HepG2 (cell line): ENCODE measurements around the gene NDRG3. TPM values are rescaled to one million over a fixed set of nuclear protein-coding genes. Genes with fewer than 3 reads are reported as not detected.

Experiments
- ARID2 ChIP-seq: sonication (generic); formaldehyde crosslinking; IDR thresholded peaks from 2 replicates; pipeline ENCODE4 v1.8.1; 2022; ENCODE audit warnings: mild to moderate bottlenecking, missing genetic modification reagents, borderline replicate concordance
- DPF2 ChIP-seq: sonication (generic); formaldehyde crosslinking; IDR thresholded peaks from 2 replicates; pipeline ENCODE4 v1.4.0; 2020; ENCODE audit warnings: mild to moderate bottlenecking, low read depth, missing genetic modification reagents, borderline replicate concordance
- DRAP1 ChIP-seq: IDR thresholded peaks from 2 replicates; pipeline ENCODE4 v1.6.1; 2016; ENCODE audit warnings: missing genetic modification reagents, missing compliant biosample characterization
- EED ChIP-seq: sonication (generic); formaldehyde crosslinking; IDR thresholded peaks from 2 replicates; pipeline ENCODE4 v1.5.0; 2020; ENCODE audit warnings: mild to moderate bottlenecking, missing genetic modification reagents
- IRX3 ChIP-seq: sonication (generic); formaldehyde crosslinking; IDR thresholded peaks from 2 replicates; pipeline ENCODE4 v1.8.1; 2023; ENCODE audit warnings: mild to moderate bottlenecking, low read depth, missing genetic modification reagents, borderline replicate concordance
- MXD1 ChIP-seq: sonication (generic); formaldehyde crosslinking; IDR thresholded peaks from 2 replicates; pipeline ENCODE4 v1.4.0; 2020; ENCODE audit warnings: mild to moderate bottlenecking, missing genetic modification reagents
- PATZ1 ChIP-seq: sonication (generic); formaldehyde crosslinking; IDR thresholded peaks from 2 replicates; pipeline ENCODE4 v1.4.0; 2020; ENCODE audit warnings: missing genetic modification reagents
- PHF8 ChIP-seq: sonication (generic); formaldehyde crosslinking; IDR thresholded peaks from 2 replicates; pipeline ENCODE4 v1.5.0; 2020; ENCODE audit warnings: missing genetic modification reagents
- SETDB1 ChIP-seq: sonication (generic); formaldehyde crosslinking; IDR thresholded peaks from 2 replicates; pipeline ENCODE4 v1.5.1; 2020; ENCODE audit warnings: missing genetic modification reagents, mild to moderate bottlenecking, borderline replicate concordance
- SMARCC2 ChIP-seq: fragments of 450-650 bp; IDR thresholded peaks from 2 replicates; pipeline ENCODE4 v1.6.1; 2017; ENCODE audit warnings: antibody characterized with exemption, mild to moderate bottlenecking
- SP140L ChIP-seq: sonication (generic); formaldehyde crosslinking; IDR thresholded peaks from 2 replicates; pipeline ENCODE4 v1.4.0; 2020; ENCODE audit warnings: missing genetic modification reagents, borderline replicate concordance
- TEAD3 ChIP-seq: optimal IDR thresholded peaks from 2 replicates; pipeline ENCODE3; 2016; ENCODE audit warnings: borderline replicate concordance
- U2AF1 ChIP-seq: fragments of 200-400 bp; formaldehyde crosslinking; optimal IDR thresholded peaks from 2 replicates; pipeline ENCODE3; 2017; ENCODE audit warnings: mild to moderate bottlenecking, low read depth, low read length
- ZFP82 ChIP-seq: sonication (generic); formaldehyde crosslinking; IDR thresholded peaks from 2 replicates; pipeline ENCODE4 v1.5.1; 2020; ENCODE audit warnings: mild to moderate bottlenecking, missing genetic modification reagents, borderline replicate concordance
- ZNF607 ChIP-seq: sonication (generic); formaldehyde crosslinking; IDR thresholded peaks from 2 replicates; pipeline ENCODE4 v1.5.1; 2020; ENCODE audit warnings: missing genetic modification reagents, mild to moderate bottlenecking, borderline replicate concordance
- ZNF720 ChIP-seq: sonication (generic); formaldehyde crosslinking; IDR thresholded peaks from 2 replicates; pipeline ENCODE4 v1.4.0; 2020; ENCODE audit warnings: missing genetic modification reagents
- ZNF772 ChIP-seq: sonication (generic); formaldehyde crosslinking; IDR thresholded peaks from 2 replicates; pipeline ENCODE4 v1.5.0; 2020; ENCODE audit warnings: mild to moderate bottlenecking, missing genetic modification reagents
- polyA plus RNA-seq, 8 experiments: library from polyadenylated mRNA; depleted of rRNA in 3 of 8; stranded (reverse) in 7 of 8; unstranded in 1 of 8; fragments of >200 nt; fragmentation: Illumina TruSeq in 4 of 8; extraction: Trizol in 4 of 8; gene quantifications; 2 replicates each; pipeline versions ENCODE4 v1.2.1 to v1.2.3, GENCODE V29; 2011 to 2016; ENCODE audit warnings: low read depth in 4 of 8, missing spikeins in 1 of 8, mixed read lengths in 1 of 8; ENCODE audit not compliant: insufficient read depth in 1 of 8
- total RNA-seq, 5 experiments: library from RNA; depleted of rRNA; stranded (reverse); fragments of >200 nt; fragmentation: Illumina TruSeq; extraction: Trizol; gene quantifications; 2 replicates each; pipeline ENCODE4 v1.2.3, GENCODE V29; 2016; ENCODE audit warnings: low read depth in 1 of 5
- TF ChIP-seq, protein P1 (sequence below): sonication (generic); formaldehyde crosslinking; IDR thresholded peaks from 2 replicates; pipeline ENCODE4 v1.4.0; 2020; ENCODE audit warnings: missing genetic modification reagents, low read depth, mild to moderate bottlenecking, borderline replicate concordance
- TF ChIP-seq, protein P2 (sequence below): sonication (generic); formaldehyde crosslinking; IDR thresholded peaks from 2 replicates; pipeline ENCODE4 v1.4.0; 2020; ENCODE audit warnings: mild to moderate bottlenecking, missing genetic modification reagents, borderline replicate concordance
- TF ChIP-seq, protein P3 (sequence below): sonication (generic); formaldehyde crosslinking; IDR thresholded peaks from 2 replicates; pipeline ENCODE4 v1.5.1; 2020; ENCODE audit warnings: missing genetic modification reagents, mild to moderate bottlenecking, borderline replicate concordance

Gene NDRG3
- total and polyA plus RNA-seq, 2 of the 13 experiments (the other 11 are each of a cell fraction or from before 2014, with no cell fraction given) = 36.0 to 40.5 TPM

- no peak for TF ChIP-seq DPF2
- TF ChIP-seq EED (CRISPR knock-in tag) = no peak
- TF ChIP-seq SETDB1 (CRISPR knock-in tag) = no peak
- no peak for TF ChIP-seq DRAP1
- TF ChIP-seq, protein P1, sequence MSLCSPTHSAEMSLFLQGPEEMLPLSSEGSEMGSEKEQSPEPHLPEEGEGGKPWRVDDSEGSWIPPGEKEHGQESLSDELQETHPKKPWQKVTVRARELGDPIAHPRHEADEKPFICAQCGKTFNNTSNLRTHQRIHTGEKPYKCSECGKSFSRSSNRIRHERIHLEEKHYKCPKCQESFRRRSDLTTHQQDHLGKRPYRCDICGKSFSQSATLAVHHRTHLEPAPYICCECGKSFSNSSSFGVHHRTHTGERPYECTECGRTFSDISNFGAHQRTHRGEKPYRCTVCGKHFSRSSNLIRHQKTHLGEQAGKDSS = 0 out of 2 replicates have a peak, but pooled peaks have one; percentile 58
- TF ChIP-seq IRX3 = 0 out of 2 replicates have a peak, but pooled peaks have one; percentile 1
- TF ChIP-seq, protein P2, sequence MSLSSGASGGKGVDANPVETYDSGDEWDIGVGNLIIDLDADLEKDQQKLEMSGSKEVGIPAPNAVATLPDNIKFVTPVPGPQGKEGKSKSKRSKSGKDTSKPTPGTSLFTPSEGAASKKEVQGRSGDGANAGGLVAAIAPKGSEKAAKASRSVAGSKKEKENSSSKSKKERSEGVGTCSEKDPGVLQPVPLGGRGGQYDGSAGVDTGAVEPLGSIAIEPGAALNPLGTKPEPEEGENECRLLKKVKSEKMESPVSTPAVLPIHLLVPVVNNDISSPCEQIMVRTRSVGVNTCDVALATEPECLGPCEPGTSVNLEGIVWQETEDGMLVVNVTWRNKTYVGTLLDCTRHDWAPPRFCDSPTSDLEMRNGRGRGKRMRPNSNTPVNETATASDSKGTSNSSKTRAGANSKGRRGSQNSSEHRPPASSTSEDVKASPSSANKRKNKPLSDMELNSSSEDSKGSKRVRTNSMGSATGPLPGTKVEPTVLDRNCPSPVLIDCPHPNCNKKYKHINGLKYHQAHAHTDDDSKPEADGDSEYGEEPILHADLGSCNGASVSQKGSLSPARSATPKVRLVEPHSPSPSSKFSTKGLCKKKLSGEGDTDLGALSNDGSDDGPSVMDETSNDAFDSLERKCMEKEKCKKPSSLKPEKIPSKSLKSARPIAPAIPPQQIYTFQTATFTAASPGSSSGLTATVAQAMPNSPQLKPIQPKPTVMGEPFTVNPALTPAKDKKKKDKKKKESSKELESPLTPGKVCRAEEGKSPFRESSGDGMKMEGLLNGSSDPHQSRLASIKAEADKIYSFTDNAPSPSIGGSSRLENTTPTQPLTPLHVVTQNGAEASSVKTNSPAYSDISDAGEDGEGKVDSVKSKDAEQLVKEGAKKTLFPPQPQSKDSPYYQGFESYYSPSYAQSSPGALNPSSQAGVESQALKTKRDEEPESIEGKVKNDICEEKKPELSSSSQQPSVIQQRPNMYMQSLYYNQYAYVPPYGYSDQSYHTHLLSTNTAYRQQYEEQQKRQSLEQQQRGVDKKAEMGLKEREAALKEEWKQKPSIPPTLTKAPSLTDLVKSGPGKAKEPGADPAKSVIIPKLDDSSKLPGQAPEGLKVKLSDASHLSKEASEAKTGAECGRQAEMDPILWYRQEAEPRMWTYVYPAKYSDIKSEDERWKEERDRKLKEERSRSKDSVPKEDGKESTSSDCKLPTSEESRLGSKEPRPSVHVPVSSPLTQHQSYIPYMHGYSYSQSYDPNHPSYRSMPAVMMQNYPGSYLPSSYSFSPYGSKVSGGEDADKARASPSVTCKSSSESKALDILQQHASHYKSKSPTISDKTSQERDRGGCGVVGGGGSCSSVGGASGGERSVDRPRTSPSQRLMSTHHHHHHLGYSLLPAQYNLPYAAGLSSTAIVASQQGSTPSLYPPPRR (CRISPR knock-in tag) = no peak
- TF ChIP-seq SP140L (CRISPR knock-in tag) = no peak
- TF ChIP-seq SMARCC2 = no peak
- TF ChIP-seq U2AF1 = no peak
- TF ChIP-seq ZNF607 = no peak
- TF ChIP-seq ZFP82 (CRISPR knock-in tag) = no peak
- TF ChIP-seq, protein P3, sequence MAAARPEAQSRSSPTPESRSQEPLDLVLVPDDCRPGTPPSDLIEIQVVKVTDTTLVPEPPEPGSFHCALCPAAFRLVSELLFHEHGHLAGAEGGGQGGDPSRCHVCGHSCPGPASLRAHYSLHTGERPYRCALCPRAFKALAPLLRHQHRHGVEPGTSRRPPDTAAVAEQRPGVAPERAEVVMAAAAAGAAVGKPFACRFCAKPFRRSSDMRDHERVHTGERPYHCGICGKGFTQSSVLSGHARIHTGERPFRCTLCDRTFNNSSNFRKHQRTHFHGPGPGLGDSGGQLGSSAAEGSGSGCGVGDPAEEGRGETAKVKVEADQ = no peak
- TF ChIP-seq ZNF772 (CRISPR knock-in tag) = no peak
- 0 out of 2 replicates have a peak, but pooled peaks have one; percentile 24 for TF ChIP-seq MXD1 (CRISPR knock-in tag)
- no peak for TF ChIP-seq PATZ1 (CRISPR knock-in tag)
- no peak for TF ChIP-seq PHF8 (CRISPR knock-in tag)
- TF ChIP-seq ZNF720 = 0 out of 2 replicates have a peak, but pooled peaks have one; percentile 15
- TF ChIP-seq ARID2 (CRISPR knock-in tag) = no peak
- peak; percentile 32 for TF ChIP-seq TEAD3 (CRISPR knock-in tag)
Observed at GRCh38 chr20:36641506-36641843, 104.4 kb downstream of the NDRG3 start (continued).
